Measurements from ENCODE around the gene OR1N1. TPM values are rescaled to one million over a fixed set of nuclear protein-coding genes. Genes with fewer than 3 reads are reported as not detected.

The OR1N1 gene
- not detected in 5 replicates for total RNA-seq (2022; extraction: Qiagen RNA extraction)

GRCh38 chr9:122527193-122527592 lies at the start of gene OR1N1:
Gene OR1N1 (minus strand): TSS chr9:122527293. CDS start chr9:122527293, 0 bp downstream.

DNA sequence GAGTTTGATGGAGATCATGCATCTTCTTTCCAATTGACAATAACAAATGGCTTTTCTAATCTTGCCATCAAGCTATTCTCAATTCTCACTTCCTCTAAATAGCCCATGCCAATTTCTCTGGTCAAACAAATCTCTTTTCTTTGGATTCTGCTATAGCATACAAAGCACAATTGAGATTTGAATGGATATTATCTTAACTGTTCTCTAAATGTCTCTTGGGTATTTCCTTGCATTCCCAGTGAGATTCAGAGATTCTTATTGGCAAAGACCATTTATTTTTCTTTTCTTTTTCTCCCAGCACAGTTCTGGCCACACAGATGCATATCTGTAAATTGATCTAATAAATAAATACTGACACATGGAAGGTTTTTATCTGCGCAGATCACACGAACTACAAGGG lies 25.7 kb upstream of the OR1N1 start, which contains the start of gene OR1N2:
OR1N2 (plus strand) TSS at position 301 of the 400 bp plus-strand sequence. CDS start 100 bp downstream, outside the sequence.

GRCh38 chr9:122518841-122519240 lies 8.3 kb downstream of the OR1N1 start, which contains the start of gene OR1J4:
Gene OR1J4 (plus strand): TSS chr9:122519141. CDS start chr9:122519141, 0 bp downstream.

DNA sequence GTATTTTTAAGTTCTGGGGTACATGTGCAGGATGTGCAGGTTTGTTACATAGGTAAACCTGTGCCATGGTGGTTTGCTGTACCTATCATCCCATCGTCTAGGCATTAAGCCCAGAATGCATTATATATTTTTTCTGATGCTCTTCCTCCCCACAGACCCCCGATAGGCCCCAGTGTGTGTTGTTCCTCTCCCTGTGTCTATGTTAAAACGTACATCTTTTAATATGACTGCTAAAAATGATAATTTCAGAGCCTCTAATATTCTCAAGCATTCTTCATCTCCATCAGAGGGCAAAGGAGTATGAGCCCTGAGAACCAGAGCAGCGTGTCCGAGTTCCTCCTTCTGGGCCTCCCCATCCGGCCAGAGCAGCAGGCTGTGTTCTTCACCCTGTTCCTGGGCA lies 16.6 kb downstream of the OR1N1 start, which contains the start of gene OR1J2:
OR1J2 (plus strand) TSS at position 301 of the 400 bp plus-strand sequence; CDS start at position 301, 0 bp downstream.

DNA sequence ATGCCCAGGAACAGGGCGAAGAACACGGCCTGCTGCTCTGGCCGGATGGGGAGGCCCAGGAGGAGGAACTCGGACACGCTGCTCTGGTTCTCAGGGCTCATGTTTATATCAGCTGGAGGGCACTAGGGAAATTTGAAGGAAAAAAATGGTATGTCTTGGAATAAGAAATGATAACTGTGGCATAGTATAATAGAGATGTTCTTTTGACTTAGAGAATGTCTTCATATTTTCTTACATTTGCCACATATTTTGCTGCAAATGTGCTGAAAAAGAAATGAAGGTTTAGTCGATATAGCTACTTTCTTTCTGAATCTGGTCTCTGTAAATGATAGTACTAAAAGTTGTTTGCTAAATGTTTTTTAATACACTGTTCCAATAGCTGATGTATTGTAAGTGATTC lies 49.3 kb downstream of the OR1N1 start, which contains the start of gene OR1J1:
OR1J1 (minus strand) TSS at position 101 of the 400 bp plus-strand sequence; CDS start at position 101, 0 bp downstream.

Other genes with a start within 250 kb of the OR1N1 start
- 1.5 to 2.0 TPM (median 1.8 TPM) in 5 replicates for gene PTGS1, start 156.3 kb downstream of the OR1N1 start, total RNA-seq (2022; extraction: Qiagen RNA extraction)
- not detected in 5 replicates for gene OR1J1, start 49.4 kb downstream of the OR1N1 start, total RNA-seq (2022; extraction: Qiagen RNA extraction)
- gene OR1J2, start 16.5 kb downstream of the OR1N1 start, total RNA-seq (2022; extraction: Qiagen RNA extraction): 0.10 TPM in 1 of 5 replicates, not detected in the others
- gene OR1J4, start 8.2 kb downstream of the OR1N1 start, total RNA-seq (2022; extraction: Qiagen RNA extraction): not detected in 5 replicates
- not detected in 5 replicates for gene OR1N2, start 25.8 kb upstream of the OR1N1 start, total RNA-seq (2022; extraction: Qiagen RNA extraction)
- not detected in 5 replicates for gene OR1L8, start 56.1 kb upstream of the OR1N1 start, total RNA-seq (2022; extraction: Qiagen RNA extraction)
- gene OR1Q1, start 87.4 kb upstream of the OR1N1 start, total RNA-seq (2022; extraction: Qiagen RNA extraction): 0.07 TPM in 1 of 5 replicates, not detected in the others
- gene OR1B1, start 130.3 kb upstream of the OR1N1 start, total RNA-seq (2022; extraction: Qiagen RNA extraction): not detected in 5 replicates
- not detected in 5 replicates for gene OR1L1, start 134.4 kb upstream of the OR1N1 start, total RNA-seq (2022; extraction: Qiagen RNA extraction)
- not detected in 5 replicates for gene OR1L3, start 147.8 kb upstream of the OR1N1 start, total RNA-seq (2022; extraction: Qiagen RNA extraction)
- gene OR1L4, start 196.7 kb upstream of the OR1N1 start, total RNA-seq (2022; extraction: Qiagen RNA extraction): not detected in 5 replicates
- gene OR1L6, start 215.0 kb upstream of the OR1N1 start, total RNA-seq (2022; extraction: Qiagen RNA extraction): not detected in 5 replicates